ENCODE data around the gene PECR. TPM values are rescaled to one million over a fixed set of nuclear protein-coding genes. Genes with fewer than 3 reads are reported as not detected.
A peak's percentile ranks its signal among the peaks of the same experiment; 100 is the strongest.

PECR gene
- total and polyA plus RNA-seq, 2 of the 13 experiments (the other 11 are each of a cell fraction or from before 2014, with no cell fraction given): 151 to 153 TPM

- peak; percentile 33 for TF ChIP-seq AGO2 (optimal IDR thresholded peaks at IDR 0.05; ENCODE audit: low read depth, low read length)
- 0 out of 2 replicates have a peak, but pooled peaks have one; percentile 2 for TF ChIP-seq ZNF546 (CRISPR knock-in tag; conservative IDR thresholded peaks at IDR 0.05)
- no peak for TF ChIP-seq ASH2L (IDR thresholded peaks at IDR 0.05; ENCODE audit: insufficient read length, low read depth, low read length)
- no peak for TF ChIP-seq SPEN (CRISPR knock-in tag; IDR thresholded peaks at IDR 0.05; ENCODE audit: low read depth)
- no peak for TF ChIP-seq NFATC3 (CRISPR knock-in tag; IDR thresholded peaks at IDR 0.05)
- no peak for TF ChIP-seq ZFY (CRISPR knock-in tag; IDR thresholded peaks at IDR 0.05)
- no peak for TF ChIP-seq ADNP (CRISPR knock-in tag; IDR thresholded peaks at IDR 0.05)
- TF ChIP-seq ZNF234 (CRISPR knock-in tag; conservative IDR thresholded peaks at IDR 0.05): no peak
- no peak for TF ChIP-seq FOSL2 (CRISPR knock-in tag; IDR thresholded peaks at IDR 0.05)
These were observed 26.8 kb upstream of the PECR start (continued) for GRCh38 chr2:216108310-216108966.

GRCh38 chr2:216107760-216108159 lies 26.2 kb upstream of the PECR start:
- peak; percentile 60 for ATAC-seq
- DNase-seq (ENCODE audit: low spot score): peak; percentile 39
- intact Hi-C loops (cut with micrococcal nuclease; ENCODE audit: unreplicated experiment): no loop called here
- H4K20me1 ChIP-seq (ENCODE audit: insufficient read depth, low read length): no peaks in the 10 kb centered on the region
- POLR2A ChIA-PET: interaction anchor here (0.8 to 6.9 kb wide), 9 partner anchors 15 to 92 kb away, joined by 3 to 131 read pairs (median 7); partner anchors contain the start of genes PECR and TMEM169
- H2AFZ ChIP-seq (ENCODE audit: low read length): peak overlapping the region; percentile 99
- H3K27me3 ChIP-seq (ENCODE audit: control insufficient read depth in 1 of 2, insufficient read depth in 2 of 2, low read length in 2 of 2): no peaks in the 10 kb centered on the region; a peak in 1 of 5 replicates
- in situ Hi-C loops (cut with HindIII; ENCODE audit: extremely low pct_ligation_motif_present, low pct_unique_long_range_greater_than_20kb): no loop called here
- WGBS (ENCODE audit: low lambda C conversion rate): 29% methylated on average over 13 of the region's 13 CpGs
- H3K36me3 ChIP-seq (replicated peaks in 1 of 2; ENCODE audit: control insufficient read depth in 1 of 2, insufficient read depth in 2 of 2, low read length in 2 of 2): peaks cover 0 to 19% of the 10 kb centered on the region in 2 experiments; a peak in 4 of 5 replicates
- H3K27ac ChIP-seq (ENCODE audit: extremely low read length, insufficient read depth, low read length): peak overlapping the region; percentile 69
- H3K4me3 ChIP-seq (replicated peaks in 1 of 3; ENCODE audit: insufficient read depth in 1 of 3, low read depth in 2 of 3, low read length in 3 of 3): peak overlapping the region; percentile 37 to 98 (median 66)
- H3K9me3 ChIP-seq (ENCODE audit: low read length): no peaks in the 10 kb centered on the region
- no TSS peak for BruUV-seq (replicated peaks)
- CTCF ChIA-PET (ENCODE audit: low intra/inter-chr PET ratio, low total read pairs): no interaction called here
- H3K4me2 ChIP-seq (ENCODE audit: low read depth, low read length): peak overlapping the region; percentile 93
- peaks cover 35% of the 10 kb centered on the region for H3K79me2 ChIP-seq (ENCODE audit: insufficient read depth, low read length)
- H3K9ac ChIP-seq (ENCODE audit: insufficient read depth, low read depth, low read length): peak overlapping the region; percentile 93
- FAIRE-seq: no peak
- H3K4me1 ChIP-seq (ENCODE audit: insufficient read depth, low read length): peaks cover 56% of the 10 kb centered on the region
- TF ChIP-seq ZNF615 (CRISPR knock-in tag; IDR thresholded peaks at IDR 0.05; ENCODE audit: borderline replicate concordance): no peak
- TF ChIP-seq POLR2A (IDR thresholded peaks at IDR 0.05; ENCODE audit: insufficient read depth in 1 of 2, low read depth in 2 of 2, low read length in 2 of 2): 0 out of 4 replicates have a peak, but pooled peaks have one; percentile 2 to 32
- no peak for TF ChIP-seq IRF9 (CRISPR knock-in tag; IDR thresholded peaks at IDR 0.05; ENCODE audit: borderline replicate concordance)
- TF ChIP-seq RXRA (CRISPR knock-in tag; IDR thresholded peaks at IDR 0.05): 0 out of 2 replicates have a peak, but pooled peaks have one; percentile 23
- no peak for TF ChIP-seq HNRNPL (IDR thresholded peaks at IDR 0.05; ENCODE audit: low read depth, low read length)
- TF ChIP-seq ZNF839 (CRISPR knock-in tag; IDR thresholded peaks at IDR 0.05; ENCODE audit: borderline replicate concordance): 0 out of 2 replicates have a peak, but pooled peaks have one; percentile 55
- TF ChIP-seq ZNF350 (CRISPR knock-in tag; IDR thresholded peaks at IDR 0.05; ENCODE audit: borderline replicate concordance, low read depth): 0 out of 2 replicates have a peak, but pooled peaks have one; percentile 52
- no peak for TF ChIP-seq STAT5B (CRISPR knock-in tag; IDR thresholded peaks at IDR 0.05)
- 0 out of 2 replicates have a peak, but pooled peaks have one; percentile 18 for TF ChIP-seq SNAPC5 (CRISPR knock-in tag; IDR thresholded peaks at IDR 0.05; ENCODE audit: borderline replicate concordance)
- no peak for TF ChIP-seq ADNP (CRISPR knock-in tag; IDR thresholded peaks at IDR 0.05)
